IPS-18c (cell line): ENCODE data around the gene MIA2.
"Not testable (repeated sequence)": the region's sequence is repeated elsewhere in the genome, so short reads cannot be mapped to it uniquely, and the experiment has no call there.

Experiments
- H3K4me3 ChIP-seq: 2 replicates; pipeline ENCODE4 v1.7.0; 2013; ENCODE audit warnings: low read depth, mild to moderate bottlenecking, low read length, moderate library complexity; ENCODE audit not compliant: insufficient read depth
- H3K9me3 ChIP-seq: one replicate; pipeline ENCODE4 v1.6.1; 2013; ENCODE audit warnings: mild to moderate bottlenecking, low read length, moderate library complexity; ENCODE audit not compliant: control insufficient read depth, insufficient read depth

The MIA2 gene

GRCh38 chr14:39233680-39234326 is at the start of gene MIA2:
TSS of gene MIA2 (plus strand) at chr14:39233915. CDS start at chr14:39234115, 200 bp downstream.
- Histone ChIP-seq H3K9me3 (peaks cover 2% of the 10 kb centered on the region), H3K4me3 (no peak within 1 kb of the TSS)

GRCh38 chr14:39184628-39185255 is 49.0 kb upstream of the MIA2 start:
- no peak overlapping the region for H3K4me3 ChIP-seq

GRCh38 chr14:39185256-39186049 is 48.3 kb upstream of the MIA2 start:
- no peak overlapping the region for H3K4me3 ChIP-seq

More at GRCh38 chr14:39184628-39185255, 49.0 kb upstream of the MIA2 start:
- H3K9me3 ChIP-seq, result no peaks in the 10 kb centered on the region

GRCh38 chr14:39186941-39187525 is 46.7 kb upstream of the MIA2 start:
- H3K9me3 ChIP-seq, result no peaks in the 10 kb centered on the region
- H3K4me3 ChIP-seq, result no peak overlapping the region

More at GRCh38 chr14:39185256-39186049, 48.3 kb upstream of the MIA2 start:
- H3K9me3 ChIP-seq, result no peaks in the 10 kb centered on the region

GRCh38 chr14:39203659-39204606 is 29.8 kb upstream of the MIA2 start:
- H3K4me3 ChIP-seq, result no peak overlapping the region
- H3K9me3 ChIP-seq, result no peaks in the 10 kb centered on the region

- H3K9me3 ChIP-seq, result not testable (repeated sequence)
These were observed 26.3 kb upstream of the MIA2 start for GRCh38 chr14:39207430-39207829.

GRCh38 chr14:39211109-39211741 is 22.5 kb upstream of the MIA2 start:
- no peak overlapping the region for H3K4me3 ChIP-seq
- peaks cover 2% of the 10 kb centered on the region for H3K9me3 ChIP-seq

More at GRCh38 chr14:39207430-39207829, 26.3 kb upstream of the MIA2 start:
- not testable (repeated sequence) for H3K4me3 ChIP-seq

GRCh38 chr14:39212034-39212433 is 21.7 kb upstream of the MIA2 start:
- Histone ChIP-seq H3K9me3 (peaks cover 2% of the 10 kb centered on the region), H3K4me3 (no peak overlapping the region)

GRCh38 chr14:39212693-39213092 is 21.0 kb upstream of the MIA2 start:
- peaks cover 2% of the 10 kb centered on the region for H3K9me3 ChIP-seq
- no peak overlapping the region for H3K4me3 ChIP-seq

- H3K9me3 ChIP-seq, result no peaks in the 10 kb centered on the region
- no peak overlapping the region for H3K4me3 ChIP-seq
These were observed 16.4 kb upstream of the MIA2 start for GRCh38 chr14:39217214-39217879.

GRCh38 chr14:39218171-39218769 is 15.4 kb upstream of the MIA2 start:
- no peaks in the 10 kb centered on the region for H3K9me3 ChIP-seq
- no peak overlapping the region for H3K4me3 ChIP-seq

GRCh38 chr14:39219075-39219499 is 14.6 kb upstream of the MIA2 start:
- Histone ChIP-seq H3K9me3 (no peaks in the 10 kb centered on the region), H3K4me3 (no peak overlapping the region)

- H3K4me3 ChIP-seq, H3K9me3 ChIP-seq: not testable (repeated sequence)
These were observed 13.2 kb upstream of the MIA2 start for GRCh38 chr14:39220473-39220872.

- Histone ChIP-seq H3K9me3 (no peaks in the 10 kb centered on the region), H3K4me3 (no peak overlapping the region)
These were observed 5.7 kb upstream of the MIA2 start for GRCh38 chr14:39228044-39228443.

- Histone ChIP-seq H3K9me3 (no peaks in the 10 kb centered on the region), H3K4me3 (no peak overlapping the region)
These were observed 5.0 kb upstream of the MIA2 start for GRCh38 chr14:39228509-39229221.
